Psoas muscle (tissue), 8 donors: ENCODE results near the gene LIMS1. TPM values are rescaled to one million over a fixed set of nuclear protein-coding genes. Genes with fewer than 3 reads are reported as not detected.

Source experiments
- ATAC-seq, 4 donors: fragments of 200-7000 bp; cut with Tn5 transposase; one replicate each; pipeline ENCODE4 v1.9.1; 2020; ENCODE audit warnings: moderate library complexity in 3 of 4, mild to moderate bottlenecking in 2 of 4
- DNase-seq, 2 donors: peaks; one replicate each; pipeline ENCODE4 v3.0.0-alpha.2; 2020
- H3K27ac ChIP-seq: fragments of 200-600 bp; one replicate; pipeline ENCODE4 v1.8.0; 2022
- H3K27me3 ChIP-seq, 3 donors: fragments of 200-600 bp in 1 of 3; one replicate each; pipeline versions ENCODE4 v1.6.1 to v1.8.0; 2013 to 2022; ENCODE audit warnings: low read length in 2 of 3, mild to moderate bottlenecking in 2 of 3, moderate library complexity in 1 of 3; ENCODE audit not compliant: insufficient read depth in 3 of 3
- H3K36me3 ChIP-seq, 2 donors: fragments of 200-600 bp in 1 of 2; one replicate each; pipeline versions ENCODE4 v1.6.1 to v1.8.0; 2013 to 2022; ENCODE audit warnings: low read depth in 1 of 2, mild to moderate bottlenecking in 1 of 2, moderate library complexity in 1 of 2; ENCODE audit not compliant: insufficient read depth in 1 of 2
- H3K4me1 ChIP-seq: fragments of 200-600 bp; one replicate; pipeline ENCODE4 v1.8.0; 2022
- H3K4me3 ChIP-seq: fragments of 200-600 bp; one replicate; pipeline ENCODE4 v1.8.0; 2022; ENCODE audit warnings: mild to moderate bottlenecking
- H3K9me3 ChIP-seq: fragments of 200-600 bp; one replicate; pipeline ENCODE4 v1.8.0; 2022
- CTCF ChIP-seq: fragments of 200-600 bp; IDR thresholded peaks from one replicate; pipeline ENCODE4 v1.8.0; 2022; ENCODE audit warnings: antibody characterized with exemption
- WGBS, 3 donors: extraction: QIAGEN DNeasy Blood & Tissue Kit; methylation state at CpG; one replicate each; pipeline versions ENCODE4 v1.1.6 to v1.1.7; 2013; 5-methylcytosine and 5-hydroxymethylcytosine counted together
- intact Hi-C, 2 donors: fragments of 100-400 bp; cut with DNase I; formaldehyde crosslinking; loops; one replicate each; pipeline versions ENCODE4 v1.11.0 to v1.14.2; 2022
- polyA plus RNA-seq, 3 donors: library from polyadenylated mRNA; stranded (reverse); fragments of 200-250 nt; gene quantifications; one replicate each; pipeline ENCODE4 v1.2.3, GENCODE V29; 2013
- total RNA-seq, 4 donors: library from RNA; stranded (reverse); fragmentation: NEBNext Ultra II Directional in 2 of 4; extraction: Animal tissue kit (Norgen Biotek cat#: 25700) in 2 of 4; gene quantifications; one replicate each; pipeline versions ENCODE4 v1.2.1 to v1.2.4, GENCODE V29; 2021 to 2023
- donor health status: healthy with polysubstance abuse.
- donor health status: DM: no; HTN: no; CAD: no; lungs with moderate emphysema.
- donor health status: Bipolar disorder and iron deficiency.
- donor health status: healthy.
- donor health status: DM: yes; HTN: yes; CAD: no.
- donor health status: DM: no; HTN: no; CAD: no.
- donor health status: DM: no; HTN: no; CAD: no.
- donor health status: DM: yes; HTN: yes; CAD: no.

Gene LIMS1
- total and polyA plus RNA-seq, 7 donors: 50.5 to 287 (median 180) TPM

- DNase-seq: no peak
- no peak for ATAC-seq
- Histone ChIP-seq H3K4me3 (no peak overlapping the region), H3K27me3 (no peaks in the 10 kb centered on the region), H3K36me3 (no peaks in the 10 kb centered on the region), H3K4me1 (peaks cover 30% of the 10 kb centered on the region), H3K27ac (no peak overlapping the region), H3K9me3 (no peaks in the 10 kb centered on the region)
- WGBS, 3 donors: 87 to 90% (median 89%) methylated on average over 10 of the region's 10 CpGs
- intact Hi-C loops: no loop called here
- no peak for TF ChIP-seq CTCF
Measured at GRCh38 chr2:108612514-108613183, 78.4 kb downstream of the LIMS1 start.

DNA sequence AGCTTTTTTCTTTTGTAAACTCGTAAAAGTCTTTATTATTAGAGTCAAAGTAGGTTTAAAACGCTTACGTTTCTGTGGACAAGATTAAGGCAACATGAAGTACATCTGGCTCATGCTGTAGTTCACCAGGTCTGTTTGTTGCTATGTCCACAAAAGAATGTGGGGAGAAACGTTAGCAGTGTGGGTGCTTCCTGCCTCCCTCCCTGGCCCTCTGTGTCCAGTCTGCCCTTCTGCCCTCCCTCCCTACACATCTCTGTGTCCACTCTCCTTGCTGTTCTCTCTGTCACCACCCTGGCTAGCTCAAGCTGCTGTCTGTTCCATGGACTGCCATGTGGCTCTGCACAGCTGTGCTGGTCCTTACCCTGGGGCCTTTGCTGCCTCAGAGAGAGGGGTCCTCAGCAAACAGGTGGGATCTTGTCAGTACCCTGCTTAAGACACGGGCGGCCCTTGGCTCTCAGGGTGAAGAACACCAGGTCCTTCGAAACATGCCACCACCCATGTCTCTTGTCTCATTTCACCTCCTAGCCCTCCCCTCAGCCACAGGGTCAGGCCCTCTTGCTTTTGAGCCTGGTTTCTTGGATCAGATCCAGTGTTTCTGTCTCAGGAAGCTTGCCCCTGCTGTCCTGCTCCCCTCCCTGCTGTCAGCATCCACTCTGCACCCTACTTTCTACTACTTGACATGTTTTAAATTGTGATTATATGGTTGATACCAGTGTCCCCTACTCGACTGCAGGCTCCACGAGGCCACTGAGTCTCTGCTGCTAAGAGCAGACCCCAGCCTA lies 79.2 kb downstream of the LIMS1 start:
- no peaks in the 10 kb centered on the region for H3K9me3 ChIP-seq
- H3K4me1 ChIP-seq: peaks cover 30% of the 10 kb centered on the region
- H3K27ac ChIP-seq: no peak overlapping the region
- TF ChIP-seq CTCF: no peak
- ATAC-seq: peak in 2 of 4 donors; percentile 27 to 28
- H3K4me3 ChIP-seq: no peak overlapping the region
- intact Hi-C loops: no loop called here
- H3K36me3 ChIP-seq: no peaks in the 10 kb centered on the region
- H3K27me3 ChIP-seq: no peaks in the 10 kb centered on the region
- 68 to 74% (median 71%) methylated on average over 9 of the region's 9 CpGs for WGBS, 3 donors
- no peak for DNase-seq

DNA sequence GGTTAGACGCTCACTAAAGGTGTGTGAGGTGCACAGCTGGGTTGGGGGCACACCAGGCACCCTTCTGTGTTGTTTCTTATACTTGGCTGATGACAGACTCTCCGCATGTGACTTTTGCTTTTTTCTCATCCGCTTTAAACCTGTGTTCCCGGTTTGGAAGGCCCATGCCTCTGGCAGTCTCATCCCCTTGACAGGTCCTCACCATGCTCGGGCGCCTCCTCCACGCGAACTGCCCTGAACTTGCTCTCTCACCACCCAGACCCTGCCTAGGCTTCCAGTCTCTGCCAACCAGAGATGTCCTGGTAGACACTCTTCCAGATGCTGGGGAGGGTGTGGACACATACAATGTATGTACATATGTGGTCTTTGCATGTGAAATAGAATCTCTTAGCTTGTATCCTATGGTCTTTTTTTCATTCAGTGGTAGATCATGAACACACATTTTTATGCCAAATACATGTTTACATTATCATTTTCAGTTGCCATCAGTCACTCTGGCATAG lies 79.8 kb downstream of the LIMS1 start:
- DNase-seq (no peak), ATAC-seq (no peak)
- intact Hi-C loops: no loop called here
- H3K36me3 ChIP-seq: no peaks in the 10 kb centered on the region
- H3K4me1 ChIP-seq: peaks cover 24% of the 10 kb centered on the region
- H3K27me3 ChIP-seq: no peaks in the 10 kb centered on the region
- TF ChIP-seq CTCF: no peak
- H3K4me3 ChIP-seq: no peak overlapping the region
- no peak overlapping the region for H3K27ac ChIP-seq
- 90 to 92% (median 92%) methylated on average over 8 of the region's 8 CpGs for WGBS, 3 donors
- H3K9me3 ChIP-seq: no peaks in the 10 kb centered on the region

DNA sequence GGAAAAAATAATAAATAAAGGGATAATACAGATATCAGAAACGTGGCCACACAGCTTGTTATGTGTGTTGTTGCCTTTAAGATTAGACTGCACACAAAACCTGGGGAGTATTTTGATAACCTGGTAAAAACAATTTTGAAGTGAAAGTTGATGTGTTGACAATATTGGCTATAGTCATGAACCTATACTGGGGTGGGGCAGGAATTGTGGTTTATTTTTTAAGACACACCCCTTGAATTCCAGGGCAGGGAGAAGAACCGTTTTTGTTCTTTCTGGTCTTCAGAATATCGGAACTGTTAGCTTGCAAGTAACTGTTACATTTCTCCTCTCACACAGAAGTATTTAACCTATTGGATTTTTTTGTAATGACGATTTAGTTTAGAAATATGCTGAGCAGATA lies 80.4 kb downstream of the LIMS1 start:
- DNase-seq (no peak), ATAC-seq (no peak)
- no peak for TF ChIP-seq CTCF
- no peak overlapping the region for H3K27ac ChIP-seq
- H3K36me3 ChIP-seq: no peaks in the 10 kb centered on the region
- peaks cover 19% of the 10 kb centered on the region for H3K4me1 ChIP-seq
- no peak overlapping the region for H3K4me3 ChIP-seq
- H3K9me3 ChIP-seq: no peaks in the 10 kb centered on the region
- intact Hi-C loops: no loop called here
- no peaks in the 10 kb centered on the region for H3K27me3 ChIP-seq
- 84 to 91% (median 88%) methylated on average over 4 of the region's 4 CpGs for WGBS, 3 donors
